HEK293 (cell line): Measurements from ENCODE around the gene MAPKAPK5.

Experiments
- CTCF ChIA-PET: fragments of 350-600 bp; formaldehyde crosslinking; extraction: SDS; loops from one replicate; lab custom pipeline; 2021; ENCODE audit warnings: antibody characterized with exemption; lab: Yijun Ruan, JAX
- POLR2A ChIA-PET: fragments of 300-600 bp; formaldehyde crosslinking; extraction: SDS; loops from one replicate; lab custom pipeline; 2020; ENCODE audit warnings: antibody characterized with exemption, inconsistent platforms; lab: Yijun Ruan, JAX
- H3K27ac ChIP-seq: fragments of 200-500 bp; sonication (Bioruptor generic); 2 replicates; pipeline ENCODE4 v1.5.1; 2014; ENCODE audit warnings: low read depth, low read length, control low read depth, inconsistent platforms; ENCODE audit errors: extremely low read depth
- H3K36me3 ChIP-seq, 2 experiments: fragments of 200-500 bp in 1 of 2; sonication (Bioruptor generic) in 1 of 2; 1 replicate in 1 of 2; 2 replicates in 1 of 2; pipeline ENCODE4 v1.5.1; 2014 to 2017; ENCODE audit warnings: inconsistent platforms in 2 of 2, low read length in 2 of 2; ENCODE audit not compliant: control insufficient read depth in 2 of 2, insufficient read depth in 1 of 2
- H3K4me1 ChIP-seq: fragments of 200-500 bp; sonication (Bioruptor generic); 2 replicates; pipeline ENCODE4 v1.5.1; 2014; ENCODE audit warnings: mild to moderate bottlenecking, low read length, inconsistent platforms; ENCODE audit not compliant: control insufficient read depth, insufficient read depth
- H3K4me3 ChIP-seq: 2 replicates; pipeline ENCODE4 v1.5.1; 2011; ENCODE audit warnings: low read depth, mild to moderate bottlenecking, control low read depth, low read length, moderate library complexity
- H3K9me3 ChIP-seq: fragments of 200-500 bp; sonication (Bioruptor generic); 2 replicates; pipeline ENCODE4 v1.5.1; 2014; ENCODE audit warnings: low read depth, low read length, inconsistent platforms; ENCODE audit not compliant: control insufficient read depth, insufficient read depth
- CTCF ChIP-seq: fragments of 450-650 bp; formaldehyde crosslinking; IDR thresholded peaks from 2 replicates; pipeline ENCODE4 v1.5.1; 2016; ENCODE audit warnings: missing biosample characterization, missing genetic modification characterization
- GFI1B ChIP-seq: fragments of 450-650 bp; formaldehyde crosslinking; IDR thresholded peaks from 2 replicates; pipeline ENCODE4 v1.5.1; 2016; ENCODE audit warnings: missing biosample characterization, missing genetic modification characterization
- INSM2 ChIP-seq: fragments of 450-650 bp; formaldehyde crosslinking; IDR thresholded peaks from 2 replicates; pipeline ENCODE4 v1.5.1; 2016; ENCODE audit warnings: missing biosample characterization, missing genetic modification characterization
- KLF9 ChIP-seq: fragments of 450-650 bp; formaldehyde crosslinking; IDR thresholded peaks from 2 replicates; pipeline ENCODE4 v1.5.1; 2016; ENCODE audit warnings: missing biosample characterization, missing genetic modification characterization, low read depth
- PRDM2 ChIP-seq: fragments of 450-650 bp; formaldehyde crosslinking; IDR thresholded peaks from 2 replicates; pipeline ENCODE4 v1.5.1; 2016; ENCODE audit warnings: missing biosample characterization, missing genetic modification characterization, borderline replicate concordance
- ZBTB11 ChIP-seq: fragments of 450-650 bp; formaldehyde crosslinking; conservative IDR thresholded peaks from 2 replicates; pipeline ENCODE4 v1.5.1; 2016; ENCODE audit warnings: low read depth, missing biosample characterization, missing genetic modification characterization
- ZBTB49 ChIP-seq: fragments of 450-650 bp; formaldehyde crosslinking; IDR thresholded peaks from 2 replicates; pipeline ENCODE4 v1.5.1; 2016; ENCODE audit warnings: missing biosample characterization, missing genetic modification characterization, low read depth
- ZFP37 ChIP-seq: fragments of 450-650 bp; formaldehyde crosslinking; IDR thresholded peaks from 2 replicates; pipeline ENCODE4 v1.5.1; 2016; ENCODE audit warnings: missing biosample characterization, missing genetic modification characterization
- ZNF140 ChIP-seq: fragments of 450-650 bp; formaldehyde crosslinking; IDR thresholded peaks from 2 replicates; pipeline ENCODE4 v1.5.1; 2016; ENCODE audit warnings: missing biosample characterization, missing genetic modification characterization
- ZNF37A ChIP-seq: fragments of 450-650 bp; IDR thresholded peaks from 2 replicates; pipeline ENCODE4 v1.5.1; 2018; ENCODE audit warnings: missing biosample characterization, missing genetic modification characterization
- ZNF488 ChIP-seq: fragments of 450-650 bp; formaldehyde crosslinking; IDR thresholded peaks from 2 replicates; pipeline ENCODE4 v1.5.1; 2016; ENCODE audit warnings: missing biosample characterization, missing genetic modification characterization
- ZNF529 ChIP-seq: fragments of 450-650 bp; formaldehyde crosslinking; IDR thresholded peaks from 2 replicates; pipeline ENCODE4 v1.5.1; 2017; ENCODE audit warnings: missing genetic modification characterization, missing biosample characterization; ENCODE audit not compliant: insufficient replicate concordance
- ZNF768 ChIP-seq: fragments of 450-650 bp; formaldehyde crosslinking; IDR thresholded peaks from 2 replicates; pipeline ENCODE4 v1.5.1; 2018; ENCODE audit warnings: missing biosample characterization, mild to moderate bottlenecking, missing genetic modification characterization
- ZNF785 ChIP-seq: fragments of 450-650 bp; formaldehyde crosslinking; IDR thresholded peaks from 2 replicates; pipeline ENCODE4 v1.5.1; 2016; ENCODE audit warnings: missing biosample characterization, missing genetic modification characterization
- ZXDB ChIP-seq: fragments of 450-650 bp; formaldehyde crosslinking; IDR thresholded peaks from 2 replicates; pipeline ENCODE4 v1.5.1; 2016; ENCODE audit warnings: missing biosample characterization, missing genetic modification characterization
- TF ChIP-seq, protein P1 (sequence below): fragments of 450-650 bp; formaldehyde crosslinking; IDR thresholded peaks from 2 replicates; pipeline ENCODE4 v1.5.1; 2016; ENCODE audit warnings: missing biosample characterization, missing genetic modification characterization, borderline replicate concordance
- TF ChIP-seq, protein P2 (sequence below): fragments of 450-650 bp; formaldehyde crosslinking; IDR thresholded peaks from 2 replicates; pipeline ENCODE4 v1.5.1; 2016; ENCODE audit warnings: missing biosample characterization, missing genetic modification characterization, low read depth

The MAPKAPK5 gene

GRCh38 chr12:111825509-111825908 lies 16.5 kb upstream of the MAPKAPK5 start:
- H3K4me1 ChIP-seq: no peaks in the 10 kb centered on the region
- H3K9me3 ChIP-seq: no peaks in the 10 kb centered on the region
- CTCF ChIA-PET: interaction anchor here (0.6 to 1.7 kb wide), 7 partner anchors 11 to 697 kb away, joined by 3 to 5 read pairs (median 4); no protein-coding TSS in a partner anchor
- no peak overlapping the region for H3K27ac ChIP-seq
- POLR2A ChIA-PET: no interaction called here
- H3K36me3 ChIP-seq: no peaks in the 10 kb centered on the region
- no peak overlapping the region for H3K4me3 ChIP-seq
- TF ChIP-seq ZNF529 (tag by site-specific recombination): no peak
- no peak for TF ChIP-seq ZNF37A
- no peak for TF ChIP-seq ZNF488 (tag by site-specific recombination)
- no peak for TF ChIP-seq ZFP37 (tag by site-specific recombination)
- TF ChIP-seq INSM2 (tag by site-specific recombination): no peak
- TF ChIP-seq ZNF785: no peak
- no peak for TF ChIP-seq GFI1B (tag by site-specific recombination)
- no peak for TF ChIP-seq PRDM2 (tag by site-specific recombination)
- no peak for TF ChIP-seq ZBTB49 (tag by site-specific recombination)
- no peak for TF ChIP-seq CTCF (tag by site-specific recombination)
- no peak for TF ChIP-seq KLF9 (tag by site-specific recombination)
- TF ChIP-seq ZBTB11 (tag by site-specific recombination): no peak
- TF ChIP-seq, protein P1, sequence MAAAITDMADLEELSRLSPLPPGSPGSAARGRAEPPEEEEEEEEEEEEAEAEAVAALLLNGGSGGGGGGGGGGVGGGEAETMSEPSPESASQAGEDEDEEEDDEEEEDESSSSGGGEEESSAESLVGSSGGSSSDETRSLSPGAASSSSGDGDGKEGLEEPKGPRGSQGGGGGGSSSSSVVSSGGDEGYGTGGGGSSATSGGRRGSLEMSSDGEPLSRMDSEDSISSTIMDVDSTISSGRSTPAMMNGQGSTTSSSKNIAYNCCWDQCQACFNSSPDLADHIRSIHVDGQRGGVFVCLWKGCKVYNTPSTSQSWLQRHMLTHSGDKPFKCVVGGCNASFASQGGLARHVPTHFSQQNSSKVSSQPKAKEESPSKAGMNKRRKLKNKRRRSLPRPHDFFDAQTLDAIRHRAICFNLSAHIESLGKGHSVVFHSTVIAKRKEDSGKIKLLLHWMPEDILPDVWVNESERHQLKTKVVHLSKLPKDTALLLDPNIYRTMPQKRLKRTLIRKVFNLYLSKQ (tag by site-specific recombination): no peak
- no peak for TF ChIP-seq ZNF140
- no peak for TF ChIP-seq ZXDB
- TF ChIP-seq ZNF768 (tag by site-specific recombination): no peak
- TF ChIP-seq, protein P2, sequence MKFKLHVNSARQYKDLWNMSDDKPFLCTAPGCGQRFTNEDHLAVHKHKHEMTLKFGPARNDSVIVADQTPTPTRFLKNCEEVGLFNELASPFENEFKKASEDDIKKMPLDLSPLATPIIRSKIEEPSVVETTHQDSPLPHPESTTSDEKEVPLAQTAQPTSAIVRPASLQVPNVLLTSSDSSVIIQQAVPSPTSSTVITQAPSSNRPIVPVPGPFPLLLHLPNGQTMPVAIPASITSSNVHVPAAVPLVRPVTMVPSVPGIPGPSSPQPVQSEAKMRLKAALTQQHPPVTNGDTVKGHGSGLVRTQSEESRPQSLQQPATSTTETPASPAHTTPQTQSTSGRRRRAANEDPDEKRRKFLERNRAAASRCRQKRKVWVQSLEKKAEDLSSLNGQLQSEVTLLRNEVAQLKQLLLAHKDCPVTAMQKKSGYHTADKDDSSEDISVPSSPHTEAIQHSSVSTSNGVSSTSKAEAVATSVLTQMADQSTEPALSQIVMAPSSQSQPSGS: no peak
